Measurements from ENCODE around the gene DDX39A. TPM values are rescaled to one million over a fixed set of nuclear protein-coding genes. Genes with fewer than 3 reads are reported as not detected.

The DDX39A gene
- polyA plus RNA-seq, 2 of the 4 experiments (the other 2 are of a cell fraction), result 59.0 to 118 TPM

DNA sequence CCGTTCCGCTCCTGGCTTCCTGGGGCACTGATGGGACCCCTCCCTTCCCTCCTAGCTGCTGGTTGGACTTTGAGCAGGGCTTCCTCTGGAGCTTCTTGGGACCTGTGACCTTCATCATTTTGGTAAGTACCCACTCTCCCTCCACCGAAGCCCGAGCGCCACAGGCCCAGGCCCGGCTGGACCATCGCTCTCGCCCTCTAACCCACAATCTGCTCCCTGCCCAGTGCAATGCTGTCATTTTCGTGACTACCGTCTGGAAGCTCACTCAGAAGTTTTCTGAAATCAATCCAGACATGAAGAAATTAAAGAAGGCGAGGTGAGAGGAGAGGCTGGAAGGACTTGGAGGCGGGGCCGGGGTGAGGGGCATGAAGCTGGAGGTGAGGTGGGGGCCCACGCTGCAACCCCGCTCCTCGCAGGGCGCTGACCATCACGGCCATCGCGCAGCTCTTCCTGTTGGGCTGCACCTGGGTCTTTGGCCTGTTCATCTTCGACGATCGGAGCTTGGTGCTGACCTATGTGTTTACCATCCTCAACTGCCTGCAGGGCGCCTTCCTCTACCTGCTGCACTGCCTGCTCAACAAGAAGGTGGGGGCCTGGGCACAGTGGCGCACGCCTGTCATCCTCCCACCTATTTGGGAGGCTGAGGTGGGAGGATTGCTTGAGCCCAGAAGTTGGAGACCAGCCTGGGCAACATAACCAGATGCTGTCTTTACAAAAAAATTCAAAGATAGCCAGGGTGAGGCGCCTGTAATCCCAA is 12.3 kb downstream of the DDX39A start:
- DNase-seq (ENCODE audit: low read depth in 1 of 2, low spot score in 1 of 2), result no peak
- WGBS (ENCODE audit: missing lambda C conversion rate), result 96% methylated on average over 27 of the region's 27 CpGs
- ATAC-seq, result no peak
- Histone ChIP-seq H3K4me1 (no peaks in the 10 kb centered on the region), H3K27ac (no peak overlapping the region), H3K9me3 (no peaks in the 10 kb centered on the region), H3K4me3 (no peak overlapping the region), H3K4me2 (no peak overlapping the region)
- ChIA-PET POLR2A (no interaction called here), CTCF (interaction anchor here (0.6 to 3.9 kb wide), 18 partner anchors 9 to 270 kb away, joined by 3 to 22 read pairs (median 4); partner anchors contain the start of genes ADGRE5 and ASF1B)
- FAIRE-seq, result no peak
- TF ChIP-seq, protein P1, sequence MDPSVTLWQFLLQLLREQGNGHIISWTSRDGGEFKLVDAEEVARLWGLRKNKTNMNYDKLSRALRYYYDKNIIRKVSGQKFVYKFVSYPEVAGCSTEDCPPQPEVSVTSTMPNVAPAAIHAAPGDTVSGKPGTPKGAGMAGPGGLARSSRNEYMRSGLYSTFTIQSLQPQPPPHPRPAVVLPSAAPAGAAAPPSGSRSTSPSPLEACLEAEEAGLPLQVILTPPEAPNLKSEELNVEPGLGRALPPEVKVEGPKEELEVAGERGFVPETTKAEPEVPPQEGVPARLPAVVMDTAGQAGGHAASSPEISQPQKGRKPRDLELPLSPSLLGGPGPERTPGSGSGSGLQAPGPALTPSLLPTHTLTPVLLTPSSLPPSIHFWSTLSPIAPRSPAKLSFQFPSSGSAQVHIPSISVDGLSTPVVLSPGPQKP (IDR thresholded peaks at IDR 0.05; ENCODE audit: low read depth, low read length), result no peak
- no peak for TF ChIP-seq RARB (CRISPR knock-in tag; IDR thresholded peaks at IDR 0.05)
- TF ChIP-seq CHD2 (IDR thresholded peaks at IDR 0.05; ENCODE audit: low read length, partially characterized antibody), result no peak
- no peak for TF ChIP-seq SREBF2 (IDR thresholded peaks at IDR 0.05)
- TF ChIP-seq TP53 (CRISPR knock-in tag; IDR thresholded peaks at IDR 0.05), result no peak
- TF ChIP-seq, protein P2, sequence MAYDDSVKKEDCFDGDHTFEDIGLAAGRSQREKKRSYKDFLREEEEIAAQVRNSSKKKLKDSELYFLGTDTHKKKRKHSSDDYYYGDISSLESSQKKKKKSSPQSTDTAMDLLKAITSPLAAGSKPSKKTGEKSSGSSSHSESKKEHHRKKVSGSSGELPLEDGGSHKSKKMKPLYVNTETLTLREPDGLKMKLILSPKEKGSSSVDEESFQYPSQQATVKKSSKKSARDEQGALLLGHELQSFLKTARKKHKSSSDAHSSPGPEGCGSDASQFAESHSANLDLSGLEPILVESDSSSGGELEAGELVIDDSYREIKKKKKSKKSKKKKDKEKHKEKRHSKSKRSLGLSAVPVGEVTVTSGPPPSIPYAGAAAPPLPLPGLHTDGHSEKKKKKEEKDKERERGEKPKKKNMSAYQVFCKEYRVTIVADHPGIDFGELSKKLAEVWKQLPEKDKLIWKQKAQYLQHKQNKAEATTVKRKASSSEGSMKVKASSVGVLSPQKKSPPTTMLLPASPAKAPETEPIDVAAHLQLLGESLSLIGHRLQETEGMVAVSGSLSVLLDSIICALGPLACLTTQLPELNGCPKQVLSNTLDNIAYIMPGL (CRISPR knock-in tag; IDR thresholded peaks at IDR 0.05; ENCODE audit: borderline replicate concordance), result no peak
- TF ChIP-seq POLR2AphosphoS2 (conservative IDR thresholded peaks at IDR 0.05; ENCODE audit: low read length), result no peak
- TF ChIP-seq HOXB13 (CRISPR knock-in tag; IDR thresholded peaks at IDR 0.05; ENCODE audit: low read depth), result no peak
- TF ChIP-seq RNF2 (IDR thresholded peaks at IDR 0.05; ENCODE audit: borderline replicate concordance, low read depth), result no peak
- TF ChIP-seq HOXB5 (CRISPR knock-in tag; IDR thresholded peaks at IDR 0.05), result no peak
- TF ChIP-seq BHLHE40 (IDR thresholded peaks at IDR 0.05; ENCODE audit: low read depth, low read length), result no peak

DNA sequence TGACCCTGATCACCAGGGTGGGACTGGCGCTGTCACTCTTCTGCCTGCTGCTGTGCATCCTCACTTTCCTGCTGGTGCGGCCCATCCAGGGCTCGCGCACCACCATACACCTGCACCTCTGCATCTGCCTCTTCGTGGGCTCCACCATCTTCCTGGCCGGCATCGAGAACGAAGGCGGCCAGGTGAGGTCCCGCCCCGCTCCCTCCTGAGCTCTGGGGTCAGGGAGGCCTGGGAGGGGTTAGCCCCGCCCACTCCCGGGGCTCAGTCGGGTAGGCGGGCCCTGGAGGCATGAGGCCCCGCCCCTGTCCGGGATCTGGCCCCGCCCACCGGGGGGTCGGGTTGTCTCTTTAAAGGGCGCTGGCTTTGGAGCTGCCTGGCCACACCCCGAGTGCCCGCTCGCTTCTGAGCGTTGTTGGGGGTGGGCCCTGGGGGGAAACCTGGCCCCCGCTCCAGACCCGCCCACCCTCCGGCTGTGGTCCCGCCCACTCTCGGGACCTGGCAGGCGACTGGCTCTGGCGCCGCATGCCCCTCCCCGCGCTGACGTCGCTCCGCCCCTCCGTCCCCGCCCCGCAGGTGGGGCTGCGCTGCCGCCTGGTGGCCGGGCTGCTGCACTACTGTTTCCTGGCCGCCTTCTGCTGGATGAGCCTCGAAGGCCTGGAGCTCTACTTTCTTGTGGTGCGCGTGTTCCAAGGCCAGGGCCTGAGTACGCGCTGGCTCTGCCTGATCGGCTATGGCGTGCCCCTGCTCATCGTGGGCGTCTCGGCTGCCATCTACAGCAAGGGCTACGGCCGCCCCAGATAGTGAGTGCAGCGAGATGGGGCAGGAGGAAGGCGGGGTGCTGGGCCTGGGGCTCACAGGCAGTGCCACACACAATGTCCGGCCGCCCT is 13.1 kb downstream of the DDX39A start:
- Histone ChIP-seq H3K4me1 (no peaks in the 10 kb centered on the region), H3K4me3 (no peak overlapping the region), H3K9me3 (no peaks in the 10 kb centered on the region), H3K4me2 (no peak overlapping the region), H3K27ac (peak overlapping the region in 1 of 2 experiments; percentile 56; a peak in 1 of 6 replicates)
- CTCF ChIA-PET, result interaction anchor here (0.5 to 3.9 kb wide), 26 partner anchors 10 to 321 kb away, joined by 3 to 22 read pairs (median 4); partner anchors contain the start of genes ADGRE5 and ASF1B
- ATAC-seq (peak; percentile 47 to 75), DNase-seq (ENCODE audit: low read depth in 1 of 2, low spot score in 1 of 2) (peak; percentile 71 to 88), FAIRE-seq (no peak)
- WGBS (ENCODE audit: missing lambda C conversion rate), result 72% methylated on average over 23 of the region's 61 CpGs
- POLR2A ChIA-PET, result no interaction called here
- no peak for TF ChIP-seq PHF8 (IDR thresholded peaks at IDR 0.05; ENCODE audit: borderline replicate concordance, low read depth)
- TF ChIP-seq SMC3 (IDR thresholded peaks at IDR 0.05), result peak; percentile 68
- TF ChIP-seq ZSCAN20 (CRISPR knock-in tag; IDR thresholded peaks at IDR 0.05), result no peak
- no peak for TF ChIP-seq MAZ (IDR thresholded peaks at IDR 0.05; ENCODE audit: borderline replicate concordance, low read depth, low read length)
- TF ChIP-seq, protein P3, sequence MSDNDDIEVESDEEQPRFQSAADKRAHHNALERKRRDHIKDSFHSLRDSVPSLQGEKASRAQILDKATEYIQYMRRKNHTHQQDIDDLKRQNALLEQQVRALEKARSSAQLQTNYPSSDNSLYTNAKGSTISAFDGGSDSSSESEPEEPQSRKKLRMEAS (IDR thresholded peaks at IDR 0.05), result peak; percentile 45; the same call in 1 of the 2 replicates
- TF ChIP-seq, protein P4, sequence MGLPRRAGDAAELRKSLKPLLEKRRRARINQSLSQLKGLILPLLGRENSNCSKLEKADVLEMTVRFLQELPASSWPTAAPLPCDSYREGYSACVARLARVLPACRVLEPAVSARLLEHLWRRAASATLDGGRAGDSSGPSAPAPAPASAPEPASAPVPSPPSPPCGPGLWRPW (IDR thresholded peaks at IDR 0.05), result no peak
- TF ChIP-seq RAD21 (conservative IDR thresholded peaks at IDR 0.05 in 1 of 2, IDR thresholded peaks at IDR 0.05 in 1 of 2), result peak; percentile 64 to 70
- no peak for TF ChIP-seq FOSB (CRISPR knock-in tag; IDR thresholded peaks at IDR 0.05)
- no peak for TF ChIP-seq NPAS2 (CRISPR knock-in tag; IDR thresholded peaks at IDR 0.05; ENCODE audit: borderline replicate concordance)
- no peak for TF ChIP-seq BHLHE40 (IDR thresholded peaks at IDR 0.05; ENCODE audit: low read depth, low read length)
- no peak for TF ChIP-seq ZFP36 (IDR thresholded peaks at IDR 0.05; ENCODE audit: borderline replicate concordance, partially characterized antibody)
- no peak for TF ChIP-seq HOXB5 (CRISPR knock-in tag; IDR thresholded peaks at IDR 0.05)
- no peak for TF ChIP-seq HEYL (CRISPR knock-in tag; IDR thresholded peaks at IDR 0.05)
- no peak for TF ChIP-seq FOXS1 (CRISPR knock-in tag; IDR thresholded peaks at IDR 0.05)
- no peak for TF ChIP-seq CBX8 (IDR thresholded peaks at IDR 0.05)
- TF ChIP-seq, protein P5, sequence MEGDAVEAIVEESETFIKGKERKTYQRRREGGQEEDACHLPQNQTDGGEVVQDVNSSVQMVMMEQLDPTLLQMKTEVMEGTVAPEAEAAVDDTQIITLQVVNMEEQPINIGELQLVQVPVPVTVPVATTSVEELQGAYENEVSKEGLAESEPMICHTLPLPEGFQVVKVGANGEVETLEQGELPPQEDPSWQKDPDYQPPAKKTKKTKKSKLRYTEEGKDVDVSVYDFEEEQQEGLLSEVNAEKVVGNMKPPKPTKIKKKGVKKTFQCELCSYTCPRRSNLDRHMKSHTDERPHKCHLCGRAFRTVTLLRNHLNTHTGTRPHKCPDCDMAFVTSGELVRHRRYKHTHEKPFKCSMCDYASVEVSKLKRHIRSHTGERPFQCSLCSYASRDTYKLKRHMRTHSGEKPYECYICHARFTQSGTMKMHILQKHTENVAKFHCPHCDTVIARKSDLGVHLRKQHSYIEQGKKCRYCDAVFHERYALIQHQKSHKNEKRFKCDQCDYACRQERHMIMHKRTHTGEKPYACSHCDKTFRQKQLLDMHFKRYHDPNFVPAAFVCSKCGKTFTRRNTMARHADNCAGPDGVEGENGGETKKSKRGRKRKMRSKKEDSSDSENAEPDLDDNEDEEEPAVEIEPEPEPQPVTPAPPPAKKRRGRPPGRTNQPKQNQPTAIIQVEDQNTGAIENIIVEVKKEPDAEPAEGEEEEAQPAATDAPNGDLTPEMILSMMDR (IDR thresholded peaks at IDR 0.05), result peak; percentile 60
- TF ChIP-seq ZC3H11A (IDR thresholded peaks at IDR 0.05), result no peak
- TF ChIP-seq, protein P6, sequence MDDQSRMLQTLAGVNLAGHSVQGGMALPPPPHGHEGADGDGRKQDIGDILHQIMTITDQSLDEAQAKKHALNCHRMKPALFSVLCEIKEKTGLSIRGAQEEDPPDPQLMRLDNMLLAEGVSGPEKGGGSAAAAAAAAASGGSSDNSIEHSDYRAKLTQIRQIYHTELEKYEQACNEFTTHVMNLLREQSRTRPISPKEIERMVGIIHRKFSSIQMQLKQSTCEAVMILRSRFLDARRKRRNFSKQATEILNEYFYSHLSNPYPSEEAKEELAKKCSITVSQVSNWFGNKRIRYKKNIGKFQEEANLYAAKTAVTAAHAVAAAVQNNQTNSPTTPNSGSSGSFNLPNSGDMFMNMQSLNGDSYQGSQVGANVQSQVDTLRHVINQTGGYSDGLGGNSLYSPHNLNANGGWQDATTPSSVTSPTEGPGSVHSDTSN (IDR thresholded peaks at IDR 0.05), result no peak; the same call in 1 of the 2 replicates
- TF ChIP-seq EP300 (IDR thresholded peaks at IDR 0.05), result no peak
